SK-N-SH (cell line): ENCODE data around the gene VOPP1.

Experiments used
- ELF1 ChIP-seq: IDR thresholded peaks from 2 replicates; pipeline ENCODE4 v1.4.0; 2012
- EP300 ChIP-seq, 2 experiments: IDR thresholded peaks; 2 replicates each; pipeline versions ENCODE4 v1.4.0 to v1.6.1; 2012; ENCODE audit warnings: borderline replicate concordance in 1 of 2, low read depth in 1 of 2, low read length in 1 of 2
- EZH2phosphoT487 ChIP-seq: fragments of 200-600 bp; sonication (generic); IDR thresholded peaks from 2 replicates; pipeline ENCODE4 v1.6.1; 2017; ENCODE audit warnings: low read depth, mixed run types, mild to moderate bottlenecking, antibody characterized with exemption, moderate library complexity, borderline replicate concordance
- MEF2A ChIP-seq: IDR thresholded peaks from 2 replicates; pipeline ENCODE4 v1.4.0; 2012; ENCODE audit warnings: low read depth, borderline replicate concordance
- MXI1 ChIP-seq: IDR thresholded peaks from 2 replicates; pipeline ENCODE4 v1.6.1; 2012; ENCODE audit warnings: mild to moderate bottlenecking, low read depth, low read length, improper control_type of control experiment
- POLR2AphosphoS5 ChIP-seq: IDR thresholded peaks from 2 replicates; pipeline ENCODE4 v1.6.1; 2012; ENCODE audit warnings: low read depth, low read length
- SIN3A ChIP-seq: IDR thresholded peaks from 2 replicates; pipeline ENCODE4 v1.6.1; 2012; ENCODE audit warnings: low read depth, mild to moderate bottlenecking, low read length, moderate library complexity, borderline replicate concordance
- TAF1 ChIP-seq: IDR thresholded peaks from 2 replicates; pipeline ENCODE4 v1.6.1; 2012; ENCODE audit warnings: low read depth, mild to moderate bottlenecking, low read length, moderate library complexity, borderline replicate concordance
- TCF12 ChIP-seq: IDR thresholded peaks from 2 replicates; pipeline ENCODE4 v1.4.0; 2012
- TF ChIP-seq, protein P1 (sequence below): IDR thresholded peaks from 2 replicates; pipeline ENCODE4 v1.4.0; 2012; ENCODE audit warnings: low read depth, borderline replicate concordance
- TF ChIP-seq, protein P2 (sequence below): fragments of 200-600 bp; sonication (generic); IDR thresholded peaks from 2 replicates; pipeline ENCODE4 v1.6.1; 2017; ENCODE audit warnings: antibody characterized with exemption, mild to moderate bottlenecking, moderate library complexity
- TF ChIP-seq, protein P3 (sequence below): IDR thresholded peaks from 2 replicates; pipeline ENCODE4; 2012

DNA sequence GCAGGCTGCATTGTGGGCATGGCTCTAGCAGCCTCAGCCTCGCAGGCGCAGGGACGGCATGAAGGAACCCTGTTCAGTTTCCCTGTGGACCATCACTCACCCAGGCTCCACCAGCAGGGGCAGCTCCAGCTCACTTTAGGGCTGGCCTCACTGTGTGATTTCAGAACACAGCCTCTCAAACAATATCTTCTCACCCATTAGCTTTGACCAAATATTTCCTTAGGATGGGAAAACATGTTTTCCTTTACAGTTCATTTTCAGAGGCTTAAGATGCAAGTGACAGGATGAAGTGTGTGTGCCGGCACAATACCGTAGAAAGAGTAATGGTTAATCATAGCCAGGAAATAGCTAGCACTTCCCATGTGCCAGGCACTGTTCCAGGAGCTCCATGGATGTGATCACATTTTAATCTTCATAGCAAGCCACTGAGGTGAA is 149.0 kb downstream of the VOPP1 start:
- no peak for TF ChIP-seq POLR2AphosphoS5
- no peak for TF ChIP-seq EP300 (IDR thresholded peaks at IDR 0.05; ENCODE audit: borderline replicate concordance in 1 of 2, low read depth in 1 of 2, low read length in 1 of 2)
- TF ChIP-seq ELF1 = no peak
- TF ChIP-seq, protein P1, sequence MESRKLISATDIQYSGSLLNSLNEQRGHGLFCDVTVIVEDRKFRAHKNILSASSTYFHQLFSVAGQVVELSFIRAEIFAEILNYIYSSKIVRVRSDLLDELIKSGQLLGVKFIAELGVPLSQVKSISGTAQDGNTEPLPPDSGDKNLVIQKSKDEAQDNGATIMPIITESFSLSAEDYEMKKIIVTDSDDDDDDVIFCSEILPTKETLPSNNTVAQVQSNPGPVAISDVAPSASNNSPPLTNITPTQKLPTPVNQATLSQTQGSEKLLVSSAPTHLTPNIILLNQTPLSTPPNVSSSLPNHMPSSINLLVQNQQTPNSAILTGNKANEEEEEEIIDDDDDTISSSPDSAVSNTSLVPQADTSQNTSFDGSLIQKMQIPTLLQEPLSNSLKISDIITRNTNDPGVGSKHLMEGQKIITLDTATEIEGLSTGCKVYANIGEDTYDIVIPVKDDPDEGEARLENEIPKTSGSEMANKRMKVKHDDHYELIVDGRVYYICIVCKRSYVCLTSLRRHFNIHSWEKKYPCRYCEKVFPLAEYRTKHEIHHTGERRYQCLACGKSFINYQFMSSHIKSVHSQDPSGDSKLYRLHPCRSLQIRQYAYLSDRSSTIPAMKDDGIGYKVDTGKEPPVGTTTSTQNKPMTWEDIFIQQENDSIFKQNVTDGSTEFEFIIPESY = no peak
- TF ChIP-seq, protein P2, sequence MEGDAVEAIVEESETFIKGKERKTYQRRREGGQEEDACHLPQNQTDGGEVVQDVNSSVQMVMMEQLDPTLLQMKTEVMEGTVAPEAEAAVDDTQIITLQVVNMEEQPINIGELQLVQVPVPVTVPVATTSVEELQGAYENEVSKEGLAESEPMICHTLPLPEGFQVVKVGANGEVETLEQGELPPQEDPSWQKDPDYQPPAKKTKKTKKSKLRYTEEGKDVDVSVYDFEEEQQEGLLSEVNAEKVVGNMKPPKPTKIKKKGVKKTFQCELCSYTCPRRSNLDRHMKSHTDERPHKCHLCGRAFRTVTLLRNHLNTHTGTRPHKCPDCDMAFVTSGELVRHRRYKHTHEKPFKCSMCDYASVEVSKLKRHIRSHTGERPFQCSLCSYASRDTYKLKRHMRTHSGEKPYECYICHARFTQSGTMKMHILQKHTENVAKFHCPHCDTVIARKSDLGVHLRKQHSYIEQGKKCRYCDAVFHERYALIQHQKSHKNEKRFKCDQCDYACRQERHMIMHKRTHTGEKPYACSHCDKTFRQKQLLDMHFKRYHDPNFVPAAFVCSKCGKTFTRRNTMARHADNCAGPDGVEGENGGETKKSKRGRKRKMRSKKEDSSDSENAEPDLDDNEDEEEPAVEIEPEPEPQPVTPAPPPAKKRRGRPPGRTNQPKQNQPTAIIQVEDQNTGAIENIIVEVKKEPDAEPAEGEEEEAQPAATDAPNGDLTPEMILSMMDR = peak; percentile 26
- TF ChIP-seq, protein P3, sequence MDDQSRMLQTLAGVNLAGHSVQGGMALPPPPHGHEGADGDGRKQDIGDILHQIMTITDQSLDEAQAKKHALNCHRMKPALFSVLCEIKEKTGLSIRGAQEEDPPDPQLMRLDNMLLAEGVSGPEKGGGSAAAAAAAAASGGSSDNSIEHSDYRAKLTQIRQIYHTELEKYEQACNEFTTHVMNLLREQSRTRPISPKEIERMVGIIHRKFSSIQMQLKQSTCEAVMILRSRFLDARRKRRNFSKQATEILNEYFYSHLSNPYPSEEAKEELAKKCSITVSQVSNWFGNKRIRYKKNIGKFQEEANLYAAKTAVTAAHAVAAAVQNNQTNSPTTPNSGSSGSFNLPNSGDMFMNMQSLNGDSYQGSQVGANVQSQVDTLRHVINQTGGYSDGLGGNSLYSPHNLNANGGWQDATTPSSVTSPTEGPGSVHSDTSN = no peak
- no peak for TF ChIP-seq EZH2phosphoT487
- no peak for TF ChIP-seq MXI1
- TF ChIP-seq TCF12 = no peak
- TF ChIP-seq SIN3A = no peak
- TF ChIP-seq TAF1 = no peak
- no peak for TF ChIP-seq MEF2A
